PFSK-1 (cell line): ENCODE data around the gene TMEM63C.

Source experiments
- FOXP2 ChIP-seq: optimal IDR thresholded peaks from 2 replicates; pipeline ENCODE3; 2011; ENCODE audit warnings: borderline replicate concordance, control low read depth, inconsistent platforms; ENCODE audit not compliant: insufficient read depth; ENCODE audit errors: extremely low read length, extremely low read depth
- POLR2AphosphoS5 ChIP-seq: IDR thresholded peaks from 2 replicates; pipeline ENCODE4 v1.6.1; 2012; ENCODE audit warnings: low read depth, mild to moderate bottlenecking, control low read depth, low read length, moderate library complexity
- SIN3A ChIP-seq: IDR thresholded peaks from 2 replicates; pipeline ENCODE4 v1.6.1; 2012; ENCODE audit warnings: mild to moderate bottlenecking, low read length, moderate library complexity, borderline replicate concordance; ENCODE audit not compliant: insufficient read depth
- TAF1 ChIP-seq: IDR thresholded peaks from 2 replicates; pipeline ENCODE4 v1.6.1; 2012; ENCODE audit warnings: low read length, control low read depth, borderline replicate concordance; ENCODE audit not compliant: insufficient read depth
- TF ChIP-seq, protein P1 (sequence below), 2 experiments: IDR thresholded peaks; 2 replicates each; pipeline versions ENCODE4 v1.6.1 to v1.8.0; 2011 to 2012; ENCODE audit warnings: low read depth in 2 of 2, low read length in 2 of 2, control low read depth in 1 of 2, inconsistent platforms in 1 of 2, mild to moderate bottlenecking in 1 of 2, moderate library complexity in 1 of 2; ENCODE audit not compliant: insufficient read depth in 1 of 2

DNA sequence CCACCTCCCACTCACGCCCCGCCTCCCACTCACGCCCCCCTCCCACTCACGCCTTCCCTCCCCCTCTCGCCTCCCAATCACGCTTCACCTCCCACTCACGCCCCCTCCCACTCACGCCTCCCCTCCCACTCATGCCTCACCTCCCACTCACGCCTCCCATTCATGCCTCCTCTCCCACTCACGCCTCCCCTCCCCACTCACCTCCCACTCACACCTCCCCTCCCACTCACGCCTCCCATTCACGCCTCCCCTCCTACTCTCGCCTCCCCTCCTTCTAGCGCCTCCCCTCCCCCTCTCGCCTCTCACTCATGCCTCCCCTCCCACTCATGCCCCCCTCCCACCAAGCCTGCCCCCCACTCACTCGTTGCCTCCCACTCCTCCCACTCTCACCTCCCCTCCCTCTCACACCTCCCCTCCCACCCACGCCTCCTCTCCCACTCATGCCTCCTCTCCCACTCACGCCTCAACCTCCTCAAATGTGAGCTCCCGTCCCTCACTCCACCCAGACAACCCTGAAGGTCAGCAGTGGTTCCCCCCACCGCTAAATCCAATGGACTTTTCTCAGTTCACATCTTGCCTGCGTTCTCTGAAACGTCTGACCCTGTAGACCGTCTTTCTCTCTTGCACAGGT, 39.8 kb downstream of the TMEM63C start:
- TF ChIP-seq POLR2AphosphoS5 (no peak), TAF1 (no peak), SIN3A (no peak), FOXP2 (no peak)
- TF ChIP-seq, protein P1, sequence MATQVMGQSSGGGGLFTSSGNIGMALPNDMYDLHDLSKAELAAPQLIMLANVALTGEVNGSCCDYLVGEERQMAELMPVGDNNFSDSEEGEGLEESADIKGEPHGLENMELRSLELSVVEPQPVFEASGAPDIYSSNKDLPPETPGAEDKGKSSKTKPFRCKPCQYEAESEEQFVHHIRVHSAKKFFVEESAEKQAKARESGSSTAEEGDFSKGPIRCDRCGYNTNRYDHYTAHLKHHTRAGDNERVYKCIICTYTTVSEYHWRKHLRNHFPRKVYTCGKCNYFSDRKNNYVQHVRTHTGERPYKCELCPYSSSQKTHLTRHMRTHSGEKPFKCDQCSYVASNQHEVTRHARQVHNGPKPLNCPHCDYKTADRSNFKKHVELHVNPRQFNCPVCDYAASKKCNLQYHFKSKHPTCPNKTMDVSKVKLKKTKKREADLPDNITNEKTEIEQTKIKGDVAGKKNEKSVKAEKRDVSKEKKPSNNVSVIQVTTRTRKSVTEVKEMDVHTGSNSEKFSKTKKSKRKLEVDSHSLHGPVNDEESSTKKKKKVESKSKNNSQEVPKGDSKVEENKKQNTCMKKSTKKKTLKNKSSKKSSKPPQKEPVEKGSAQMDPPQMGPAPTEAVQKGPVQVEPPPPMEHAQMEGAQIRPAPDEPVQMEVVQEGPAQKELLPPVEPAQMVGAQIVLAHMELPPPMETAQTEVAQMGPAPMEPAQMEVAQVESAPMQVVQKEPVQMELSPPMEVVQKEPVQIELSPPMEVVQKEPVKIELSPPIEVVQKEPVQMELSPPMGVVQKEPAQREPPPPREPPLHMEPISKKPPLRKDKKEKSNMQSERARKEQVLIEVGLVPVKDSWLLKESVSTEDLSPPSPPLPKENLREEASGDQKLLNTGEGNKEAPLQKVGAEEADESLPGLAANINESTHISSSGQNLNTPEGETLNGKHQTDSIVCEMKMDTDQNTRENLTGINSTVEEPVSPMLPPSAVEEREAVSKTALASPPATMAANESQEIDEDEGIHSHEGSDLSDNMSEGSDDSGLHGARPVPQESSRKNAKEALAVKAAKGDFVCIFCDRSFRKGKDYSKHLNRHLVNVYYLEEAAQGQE (IDR thresholded peaks at IDR 0.05; ENCODE audit: insufficient read depth in 1 of 2, low read depth in 2 of 2, low read length in 2 of 2) = no peak
